Measurements from ENCODE around the gene SHANK3. TPM values are rescaled to one million over a fixed set of nuclear protein-coding genes. Genes with fewer than 3 reads are reported as not detected.

The SHANK3 gene
- total RNA-seq, 1 donor from 2014 or later: 50.6 TPM

DNA sequence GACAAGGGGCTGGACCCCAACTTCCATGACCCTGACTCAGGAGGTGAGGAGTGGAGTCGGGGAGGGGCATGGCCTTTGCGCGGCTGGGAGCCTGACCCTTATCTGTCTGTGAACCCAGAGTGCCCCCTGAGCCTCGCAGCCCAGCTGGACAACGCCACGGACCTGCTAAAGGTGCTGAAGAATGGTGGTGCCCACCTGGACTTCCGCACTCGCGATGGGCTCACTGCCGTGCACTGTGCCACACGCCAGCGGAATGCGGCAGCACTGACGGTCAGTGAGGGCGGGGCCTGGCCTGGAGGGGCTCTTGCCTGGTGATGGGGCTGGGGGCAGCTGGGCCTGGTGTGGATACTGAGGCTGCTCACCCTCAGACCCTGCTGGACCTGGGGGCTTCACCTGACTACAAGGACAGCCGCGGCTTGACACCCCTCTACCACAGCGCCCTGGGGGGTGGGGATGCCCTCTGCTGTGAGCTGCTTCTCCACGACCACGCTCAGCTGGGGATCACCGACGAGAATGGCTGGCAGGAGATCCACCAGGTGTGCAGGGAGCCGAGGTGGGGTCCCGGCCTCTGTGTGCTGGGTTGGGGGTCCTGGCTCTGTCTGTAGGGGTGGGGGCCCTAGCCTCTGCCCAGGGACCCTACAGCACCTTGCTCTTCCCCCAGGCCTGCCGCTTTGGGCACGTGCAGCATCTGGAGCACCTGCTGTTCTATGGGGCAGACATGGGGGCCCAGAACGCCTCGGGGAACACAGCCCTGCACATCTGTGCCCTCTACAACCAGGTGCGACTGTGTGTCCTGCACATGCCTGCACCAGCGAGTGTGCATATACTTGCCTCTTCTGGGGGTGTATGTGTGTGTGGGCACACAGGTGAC lies 6.3 kb downstream of the SHANK3 start:
- Histone ChIP-seq H3K27me3 (ENCODE audit: low read depth) (peaks cover under 1% of the 10 kb centered on the region), H3K4me1 (peaks cover under 1% of the 10 kb centered on the region), H3K9me3 (no peaks in the 10 kb centered on the region), H3K27ac (no peak overlapping the region), H3K36me3 (peaks cover 8% of the 10 kb centered on the region), H3K4me3 (peak overlapping the region; percentile 8)
- intact Hi-C loops (cut with DNase I): no loop called here
- DNase-seq: no peak
- no peak for ATAC-seq
- TF ChIP-seq, protein P1, sequence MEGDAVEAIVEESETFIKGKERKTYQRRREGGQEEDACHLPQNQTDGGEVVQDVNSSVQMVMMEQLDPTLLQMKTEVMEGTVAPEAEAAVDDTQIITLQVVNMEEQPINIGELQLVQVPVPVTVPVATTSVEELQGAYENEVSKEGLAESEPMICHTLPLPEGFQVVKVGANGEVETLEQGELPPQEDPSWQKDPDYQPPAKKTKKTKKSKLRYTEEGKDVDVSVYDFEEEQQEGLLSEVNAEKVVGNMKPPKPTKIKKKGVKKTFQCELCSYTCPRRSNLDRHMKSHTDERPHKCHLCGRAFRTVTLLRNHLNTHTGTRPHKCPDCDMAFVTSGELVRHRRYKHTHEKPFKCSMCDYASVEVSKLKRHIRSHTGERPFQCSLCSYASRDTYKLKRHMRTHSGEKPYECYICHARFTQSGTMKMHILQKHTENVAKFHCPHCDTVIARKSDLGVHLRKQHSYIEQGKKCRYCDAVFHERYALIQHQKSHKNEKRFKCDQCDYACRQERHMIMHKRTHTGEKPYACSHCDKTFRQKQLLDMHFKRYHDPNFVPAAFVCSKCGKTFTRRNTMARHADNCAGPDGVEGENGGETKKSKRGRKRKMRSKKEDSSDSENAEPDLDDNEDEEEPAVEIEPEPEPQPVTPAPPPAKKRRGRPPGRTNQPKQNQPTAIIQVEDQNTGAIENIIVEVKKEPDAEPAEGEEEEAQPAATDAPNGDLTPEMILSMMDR (IDR thresholded peaks at IDR 0.05): no peak

DNA sequence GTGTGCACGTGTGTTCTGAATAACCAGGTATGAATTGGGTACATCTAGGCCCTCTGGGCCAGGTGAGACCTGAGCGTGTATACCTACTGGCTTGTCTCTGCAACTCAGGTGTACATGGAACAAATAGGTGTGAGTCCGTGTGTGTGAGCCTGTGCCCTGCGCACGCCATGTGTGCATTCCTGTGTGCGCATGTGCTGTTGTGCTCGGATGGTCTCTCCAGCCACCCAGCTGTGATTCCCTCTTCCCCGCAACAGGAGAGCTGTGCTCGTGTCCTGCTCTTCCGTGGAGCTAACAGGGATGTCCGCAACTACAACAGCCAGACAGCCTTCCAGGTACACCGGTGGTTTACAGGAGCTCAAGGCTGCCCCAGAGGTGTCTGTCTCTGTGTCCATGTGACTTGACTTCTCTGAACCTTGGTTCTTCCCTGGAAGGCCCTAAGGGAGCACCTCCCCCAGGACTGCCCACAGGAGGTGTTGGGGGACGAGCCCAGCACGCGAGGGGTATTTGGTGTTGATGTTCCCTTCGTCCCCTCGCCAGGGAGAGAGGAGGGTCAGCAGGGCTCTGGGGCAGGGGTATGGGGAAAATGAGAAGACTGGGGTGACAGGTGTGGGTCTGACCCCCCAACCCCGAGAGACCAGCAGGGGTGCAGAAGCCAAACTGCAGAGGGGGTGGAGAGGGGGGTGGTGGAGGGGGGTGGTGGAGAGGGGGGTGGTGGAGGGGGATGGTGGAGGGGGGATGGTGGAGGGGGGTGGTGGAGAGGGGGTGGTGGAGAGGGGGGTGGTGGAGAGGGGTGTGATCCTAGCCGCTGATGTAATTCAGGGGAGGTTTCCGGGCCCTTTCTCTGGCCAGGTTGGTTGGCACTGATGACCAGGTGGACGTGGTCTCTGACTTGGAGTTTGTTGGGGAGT lies 10.7 kb downstream of the SHANK3 start:
- Histone ChIP-seq H3K9me3 (no peaks in the 10 kb centered on the region), H3K27me3 (ENCODE audit: low read depth) (no peaks in the 10 kb centered on the region), H3K4me1 (peaks cover 9% of the 10 kb centered on the region), H3K4me3 (no peak overlapping the region), H3K27ac (no peak overlapping the region), H3K36me3 (no peaks in the 10 kb centered on the region)
- ATAC-seq (peak in 1 of 2 donors; percentile 14), DNase-seq (no peak)
- TF ChIP-seq, protein P1 (IDR thresholded peaks at IDR 0.05): no peak
- intact Hi-C loops (cut with DNase I): no loop called here

DNA sequence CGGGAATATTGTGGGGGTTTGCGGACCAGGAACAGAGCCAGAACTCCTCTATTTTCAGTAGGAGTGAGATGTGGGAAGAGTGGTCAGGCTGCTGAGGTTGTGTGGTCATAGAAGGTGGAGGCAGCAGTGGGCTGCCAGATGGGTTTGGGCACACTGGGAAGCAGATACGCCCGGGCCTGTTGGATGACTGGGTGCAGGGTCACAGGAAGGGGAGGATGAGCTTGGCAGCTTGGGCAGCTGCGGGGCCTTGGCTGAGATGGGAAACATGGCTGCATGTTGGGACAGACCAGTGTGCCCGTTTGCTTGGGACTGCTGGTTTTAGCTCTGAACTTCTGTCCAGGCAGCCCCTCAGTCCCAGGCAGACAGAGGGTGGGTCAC lies 11.4 kb downstream of the SHANK3 start:
- Histone ChIP-seq H3K27ac (peak overlapping the region; percentile 41), H3K27me3 (ENCODE audit: low read depth) (no peaks in the 10 kb centered on the region), H3K36me3 (no peaks in the 10 kb centered on the region), H3K4me1 (peaks cover 9% of the 10 kb centered on the region), H3K4me3 (peak overlapping the region; percentile 29), H3K9me3 (no peaks in the 10 kb centered on the region)
- DNase-seq: no peak
- peak in 1 of 2 donors; percentile 19 for ATAC-seq
- TF ChIP-seq, protein P1 (IDR thresholded peaks at IDR 0.05): no peak
- intact Hi-C loops (cut with DNase I): no loop called here

DNA sequence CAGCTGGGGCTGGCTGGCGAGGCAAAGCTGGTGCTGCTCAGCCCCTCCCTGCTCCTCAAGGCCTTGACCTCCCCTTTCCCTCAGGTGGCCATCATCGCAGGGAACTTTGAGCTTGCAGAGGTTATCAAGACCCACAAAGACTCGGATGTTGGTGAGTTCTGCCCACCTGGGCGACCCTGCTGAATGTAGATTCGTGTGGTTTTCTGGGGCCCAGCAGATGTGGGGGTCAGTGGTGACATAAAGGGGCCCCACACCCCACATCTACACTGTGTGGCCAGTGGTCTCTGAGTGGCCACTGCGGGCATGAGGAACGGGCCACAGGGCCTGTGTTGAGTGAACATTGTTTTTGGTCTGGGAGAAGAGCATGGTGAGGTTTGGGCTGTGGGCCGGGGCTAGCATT lies 11.9 kb downstream of the SHANK3 start:
- no peak for DNase-seq

DNA sequence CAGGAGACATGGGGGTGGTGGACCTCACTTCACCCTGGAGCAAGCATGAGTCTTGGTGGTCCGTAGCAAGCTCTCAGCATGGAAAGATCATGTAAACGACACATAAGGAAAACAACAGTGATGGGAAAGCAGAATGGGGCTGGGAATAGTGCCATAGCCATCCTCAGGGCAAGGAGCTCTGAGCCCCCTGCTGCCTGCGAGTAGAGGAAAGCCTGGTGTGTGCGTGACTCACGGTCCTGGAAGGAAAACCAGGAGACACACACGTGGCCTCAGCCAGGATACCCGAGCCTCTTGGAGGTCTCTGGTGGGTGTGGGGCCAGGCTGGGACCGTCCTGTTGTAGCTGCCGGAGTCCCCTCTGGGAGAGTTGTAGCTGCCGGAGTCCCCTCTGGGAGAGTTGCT lies 12.4 kb downstream of the SHANK3 start:
- intact Hi-C loops (cut with DNase I): no loop called here
- Histone ChIP-seq H3K4me1 (peaks cover 9% of the 10 kb centered on the region), H3K27me3 (ENCODE audit: low read depth) (no peaks in the 10 kb centered on the region), H3K9me3 (no peaks in the 10 kb centered on the region), H3K36me3 (no peaks in the 10 kb centered on the region), H3K27ac (no peak overlapping the region), H3K4me3 (peak overlapping the region; percentile 29)
- TF ChIP-seq, protein P1 (IDR thresholded peaks at IDR 0.05): no peak
- DNase-seq: no peak
- ATAC-seq: no peak

More for the DNA sequence above, 11.9 kb downstream of the SHANK3 start:
- intact Hi-C loops (cut with DNase I): no loop called here
- TF ChIP-seq, protein P1 (IDR thresholded peaks at IDR 0.05): no peak
- Histone ChIP-seq H3K36me3 (no peaks in the 10 kb centered on the region), H3K9me3 (no peaks in the 10 kb centered on the region), H3K27ac (peak overlapping the region; percentile 41), H3K4me3 (peak overlapping the region; percentile 29), H3K27me3 (ENCODE audit: low read depth) (no peaks in the 10 kb centered on the region), H3K4me1 (peaks cover 9% of the 10 kb centered on the region)
- ATAC-seq: peak in 1 of 2 donors; percentile 34
